WI38 (cell line): ENCODE results near the gene OR8B3.

Experiments used
- H3K4me3 ChIP-seq: 2 replicates; pipeline ENCODE4 v1.5.1; 2011; ENCODE audit warnings: low read depth, mild to moderate bottlenecking, control low read depth, low read length
- TF ChIP-seq, protein P1 (sequence below): IDR thresholded peaks from 2 replicates; pipeline ENCODE4 v1.5.1; 2012; ENCODE audit warnings: low read depth, mild to moderate bottlenecking, control low read depth, low read length

OR8B3 gene, protein sequence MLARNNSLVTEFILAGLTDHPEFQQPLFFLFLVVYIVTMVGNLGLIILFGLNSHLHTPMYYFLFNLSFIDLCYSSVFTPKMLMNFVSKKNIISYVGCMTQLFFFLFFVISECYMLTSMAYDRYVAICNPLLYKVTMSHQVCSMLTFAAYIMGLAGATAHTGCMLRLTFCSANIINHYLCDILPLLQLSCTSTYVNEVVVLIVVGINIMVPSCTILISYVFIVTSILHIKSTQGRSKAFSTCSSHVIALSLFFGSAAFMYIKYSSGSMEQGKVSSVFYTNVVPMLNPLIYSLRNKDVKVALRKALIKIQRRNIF

DNA sequence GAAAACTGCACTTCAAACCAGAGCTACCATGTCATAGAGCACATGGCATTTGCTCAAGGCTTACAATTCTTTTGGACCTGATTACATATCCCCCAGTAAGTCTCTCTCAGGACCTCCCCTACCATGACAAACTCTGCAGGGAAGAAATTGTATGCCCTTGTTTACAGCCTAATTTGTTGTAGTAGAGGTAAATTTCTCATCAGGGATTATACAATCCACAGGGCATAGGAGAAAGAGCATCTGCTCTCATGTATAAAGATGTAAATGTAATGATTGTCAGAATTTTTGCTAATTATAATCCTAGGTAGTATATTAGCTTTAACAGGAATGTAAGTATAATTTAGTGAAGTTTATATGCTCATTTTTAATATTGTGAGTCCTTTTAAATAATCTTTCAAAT, at the start of gene OR8B3:
TSS of gene OR8B3 (minus strand) at position 101 of the 400 bp plus-strand sequence. CDS start 1,673 bp downstream, outside the sequence.
- TF ChIP-seq, protein P1, sequence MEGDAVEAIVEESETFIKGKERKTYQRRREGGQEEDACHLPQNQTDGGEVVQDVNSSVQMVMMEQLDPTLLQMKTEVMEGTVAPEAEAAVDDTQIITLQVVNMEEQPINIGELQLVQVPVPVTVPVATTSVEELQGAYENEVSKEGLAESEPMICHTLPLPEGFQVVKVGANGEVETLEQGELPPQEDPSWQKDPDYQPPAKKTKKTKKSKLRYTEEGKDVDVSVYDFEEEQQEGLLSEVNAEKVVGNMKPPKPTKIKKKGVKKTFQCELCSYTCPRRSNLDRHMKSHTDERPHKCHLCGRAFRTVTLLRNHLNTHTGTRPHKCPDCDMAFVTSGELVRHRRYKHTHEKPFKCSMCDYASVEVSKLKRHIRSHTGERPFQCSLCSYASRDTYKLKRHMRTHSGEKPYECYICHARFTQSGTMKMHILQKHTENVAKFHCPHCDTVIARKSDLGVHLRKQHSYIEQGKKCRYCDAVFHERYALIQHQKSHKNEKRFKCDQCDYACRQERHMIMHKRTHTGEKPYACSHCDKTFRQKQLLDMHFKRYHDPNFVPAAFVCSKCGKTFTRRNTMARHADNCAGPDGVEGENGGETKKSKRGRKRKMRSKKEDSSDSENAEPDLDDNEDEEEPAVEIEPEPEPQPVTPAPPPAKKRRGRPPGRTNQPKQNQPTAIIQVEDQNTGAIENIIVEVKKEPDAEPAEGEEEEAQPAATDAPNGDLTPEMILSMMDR, result no peak
- no peak within 1 kb of the TSS for H3K4me3 ChIP-seq

GRCh38 chr11:124446916-124447315, 48.1 kb upstream of the OR8B3 start:
- TF ChIP-seq, protein P1, result no peak
- H3K4me3 ChIP-seq, result no peak overlapping the region

GRCh38 chr11:124445646-124446150, 46.9 kb upstream of the OR8B3 start, which contains the start of gene OR8B8:
Gene OR8B8 (minus strand): TSS chr11:124445696. CDS start chr11:124441085, 4,611 bp downstream.
- no peak within 1 kb of the TSS for H3K4me3 ChIP-seq

GRCh38 chr11:124442847-124443246, 44.0 kb upstream of the OR8B3 start:
- TF ChIP-seq, protein P1, result no peak
- H3K4me3 ChIP-seq, result no peak overlapping the region

More at GRCh38 chr11:124445646-124446150, 46.9 kb upstream of the OR8B3 start, which contains the start of gene OR8B8:
- TF ChIP-seq, protein P1, result no peak

GRCh38 chr11:124442442-124442841, 43.6 kb upstream of the OR8B3 start:
- TF ChIP-seq, protein P1, result no peak
- no peak overlapping the region for H3K4me3 ChIP-seq

DNA sequence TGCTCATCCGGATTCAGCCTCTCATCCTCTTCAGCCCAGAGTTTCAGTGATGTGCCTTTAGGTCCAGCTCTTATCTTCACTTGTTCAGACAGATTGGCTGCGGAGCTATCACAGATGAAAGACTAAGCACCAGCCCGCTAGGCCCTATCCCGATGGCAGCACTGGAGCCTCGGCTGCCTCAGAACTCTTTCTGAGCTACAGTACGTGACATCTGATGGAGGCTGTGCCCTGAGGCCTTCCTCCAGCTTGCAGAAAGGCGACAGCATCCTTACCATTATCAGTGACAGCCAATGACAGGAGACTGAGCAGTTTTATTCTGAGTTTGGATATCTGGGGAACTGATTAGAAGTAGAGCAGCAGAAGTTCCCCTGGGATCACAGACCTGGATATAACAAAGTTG, 42.7 kb upstream of the OR8B3 start:
- no peak overlapping the region for H3K4me3 ChIP-seq
- TF ChIP-seq, protein P1, result no peak

DNA sequence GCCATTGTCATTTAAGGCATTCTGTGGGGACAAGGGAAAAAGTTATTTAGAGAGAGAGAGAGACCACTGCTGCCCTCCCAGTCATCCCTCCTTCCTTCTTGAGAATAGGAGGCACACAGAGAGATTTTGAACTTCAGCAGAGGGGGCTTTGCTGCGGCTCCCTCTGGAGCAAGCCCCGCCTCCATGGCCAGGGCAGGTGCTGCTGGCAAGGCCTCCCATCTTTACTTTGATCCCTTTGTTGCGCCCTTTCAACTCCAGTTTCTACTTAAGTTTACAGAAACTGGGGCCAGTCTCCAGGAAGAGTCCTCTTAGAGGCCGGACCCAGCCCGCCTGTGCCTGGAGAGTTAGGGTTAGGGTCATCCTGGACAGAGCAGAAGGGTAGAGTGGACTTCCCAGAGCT, 42.3 kb upstream of the OR8B3 start:
- H3K4me3 ChIP-seq, result no peak overlapping the region
- TF ChIP-seq, protein P1, result no peak
